GM12801 (cell line): Measurements from ENCODE around the gene SEMA4D.

Experiments used
- TF ChIP-seq, protein P1 (sequence below): IDR thresholded peaks from one replicate; pipeline ENCODE4 v1.5.1; 2011; ENCODE audit warnings: control low read depth; ENCODE audit not compliant: insufficient read length; ENCODE audit errors: extremely low read depth

The SEMA4D gene

DNA sequence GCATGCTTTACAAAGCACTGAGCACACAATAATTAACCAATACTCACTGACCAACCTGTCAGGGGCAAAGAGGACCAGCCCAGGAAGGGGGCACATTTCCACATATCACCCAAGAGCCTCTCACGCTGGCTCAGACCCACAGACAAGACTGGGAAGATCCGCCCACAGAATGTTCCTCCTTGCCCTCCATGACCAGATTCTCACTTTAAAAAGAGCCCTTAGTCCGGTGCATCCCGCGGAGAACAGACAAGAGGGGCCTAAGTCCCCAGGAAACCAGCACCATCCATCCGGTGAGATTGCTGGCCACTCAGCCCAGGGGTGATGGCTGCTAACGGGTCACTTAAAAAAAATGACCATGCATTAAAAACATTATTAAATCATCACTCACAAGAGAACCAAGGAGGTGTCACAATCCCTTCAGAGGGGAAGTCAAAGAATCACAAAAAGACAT, 32.9 kb downstream of the SEMA4D start:
- TF ChIP-seq, protein P1, sequence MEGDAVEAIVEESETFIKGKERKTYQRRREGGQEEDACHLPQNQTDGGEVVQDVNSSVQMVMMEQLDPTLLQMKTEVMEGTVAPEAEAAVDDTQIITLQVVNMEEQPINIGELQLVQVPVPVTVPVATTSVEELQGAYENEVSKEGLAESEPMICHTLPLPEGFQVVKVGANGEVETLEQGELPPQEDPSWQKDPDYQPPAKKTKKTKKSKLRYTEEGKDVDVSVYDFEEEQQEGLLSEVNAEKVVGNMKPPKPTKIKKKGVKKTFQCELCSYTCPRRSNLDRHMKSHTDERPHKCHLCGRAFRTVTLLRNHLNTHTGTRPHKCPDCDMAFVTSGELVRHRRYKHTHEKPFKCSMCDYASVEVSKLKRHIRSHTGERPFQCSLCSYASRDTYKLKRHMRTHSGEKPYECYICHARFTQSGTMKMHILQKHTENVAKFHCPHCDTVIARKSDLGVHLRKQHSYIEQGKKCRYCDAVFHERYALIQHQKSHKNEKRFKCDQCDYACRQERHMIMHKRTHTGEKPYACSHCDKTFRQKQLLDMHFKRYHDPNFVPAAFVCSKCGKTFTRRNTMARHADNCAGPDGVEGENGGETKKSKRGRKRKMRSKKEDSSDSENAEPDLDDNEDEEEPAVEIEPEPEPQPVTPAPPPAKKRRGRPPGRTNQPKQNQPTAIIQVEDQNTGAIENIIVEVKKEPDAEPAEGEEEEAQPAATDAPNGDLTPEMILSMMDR = no peak

DNA sequence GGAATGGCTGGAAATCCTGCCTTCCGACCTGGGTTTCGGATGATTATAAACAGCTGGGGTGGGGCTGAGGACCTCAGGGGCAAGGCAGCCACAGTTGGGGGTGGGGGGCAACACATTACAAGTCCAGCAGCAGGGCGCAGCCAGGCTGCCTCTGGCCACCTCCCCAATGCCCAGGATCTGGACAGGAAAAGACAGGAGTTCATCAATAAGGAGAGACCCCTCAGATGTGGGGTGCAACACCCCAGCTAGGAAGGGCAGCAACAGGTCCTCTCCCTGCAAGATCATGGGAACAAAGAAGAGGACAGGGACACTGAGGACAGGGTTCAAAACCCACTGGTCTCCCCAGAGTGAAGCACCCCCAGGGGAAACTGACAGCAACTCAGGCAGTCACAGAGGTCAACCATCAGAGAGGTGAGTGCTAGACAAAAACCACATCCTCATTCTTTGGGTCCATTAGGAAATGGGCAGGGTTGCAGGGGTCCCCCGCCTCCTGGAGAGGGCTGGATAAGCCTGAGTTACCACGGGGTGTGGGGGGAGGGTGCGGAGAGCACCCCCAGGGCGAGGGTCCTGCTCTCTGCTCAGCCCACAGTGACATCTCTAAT, 33.5 kb downstream of the SEMA4D start:
- TF ChIP-seq, protein P1 = no peak

DNA sequence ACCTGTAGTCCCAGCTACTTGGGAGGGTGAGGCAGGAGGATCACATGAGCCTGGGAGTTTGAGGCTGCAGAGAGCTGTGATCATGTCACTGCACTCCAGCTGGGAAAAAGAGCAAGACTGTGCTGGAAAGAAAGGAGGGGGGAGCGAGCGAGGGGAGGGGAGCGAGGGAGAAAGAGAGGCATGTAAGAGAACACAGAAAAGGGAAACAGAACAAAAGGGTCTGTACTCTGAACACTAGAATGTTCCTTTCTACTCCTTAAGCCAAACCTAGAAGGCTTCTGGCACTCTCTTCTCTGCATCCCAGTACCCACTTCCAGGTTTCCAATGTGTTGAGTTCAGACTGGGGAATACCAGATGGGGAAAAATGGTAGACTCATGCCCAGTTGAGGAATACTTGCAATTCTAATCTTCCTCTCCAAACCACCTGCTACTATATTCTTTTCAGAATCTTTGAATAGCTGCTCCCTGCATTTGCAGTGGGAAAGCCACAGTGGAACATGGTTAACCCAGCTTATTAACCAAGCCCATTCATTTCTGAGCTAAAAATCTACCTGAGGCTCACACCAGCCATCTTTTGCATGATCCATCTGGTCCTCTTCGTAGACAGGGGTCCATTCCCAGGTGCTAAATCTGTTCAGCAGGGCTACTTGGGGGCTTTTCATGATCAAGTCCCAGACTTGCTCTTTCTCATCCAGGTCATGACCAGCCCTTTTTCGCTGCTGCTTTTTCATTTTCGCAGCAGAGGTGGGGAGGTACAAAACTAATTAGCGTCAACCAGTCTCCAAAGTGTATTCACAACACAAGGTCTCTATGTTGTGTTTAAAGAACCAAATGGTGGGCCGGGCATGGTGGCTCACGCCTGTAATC, 34.9 kb downstream of the SEMA4D start:
- TF ChIP-seq, protein P1 = no peak

DNA sequence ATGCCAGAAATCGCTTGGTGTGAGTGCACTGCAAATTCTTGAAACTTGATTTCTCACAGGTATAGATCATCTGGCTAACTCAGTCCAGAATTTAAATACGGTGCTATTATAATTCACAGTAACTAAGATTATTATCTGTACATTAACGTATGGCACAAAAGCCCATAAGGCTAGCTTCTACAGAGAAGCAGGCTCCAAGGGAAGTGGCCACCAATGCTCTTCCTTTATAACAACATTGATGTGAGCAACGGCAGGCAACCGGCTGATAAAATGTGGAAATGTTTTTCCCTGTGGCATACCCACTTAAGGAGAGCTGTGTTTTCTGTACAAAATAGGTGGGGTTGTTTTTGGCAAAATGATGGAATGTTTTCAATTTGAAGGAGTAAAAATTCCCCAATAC, 35.7 kb downstream of the SEMA4D start:
- TF ChIP-seq, protein P1 = no peak

DNA sequence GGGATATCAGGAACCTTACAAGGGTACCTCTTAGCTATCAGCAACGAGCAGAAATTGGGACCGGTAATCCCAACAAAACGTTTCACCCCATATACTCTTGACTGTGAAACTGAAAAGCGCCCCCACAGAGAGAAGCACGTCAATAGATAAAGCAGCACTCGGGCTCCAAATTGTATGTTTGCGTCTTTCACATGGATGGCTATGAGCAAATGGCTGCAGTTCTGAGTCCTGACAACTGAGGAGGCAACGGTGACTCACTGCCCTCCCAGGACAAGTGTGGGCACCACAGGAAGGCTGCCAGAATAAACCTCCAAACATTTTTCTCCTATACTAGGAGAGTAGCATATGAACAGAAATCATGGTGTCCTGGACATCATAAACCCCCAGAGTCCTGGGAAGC, 36.6 kb downstream of the SEMA4D start:
- TF ChIP-seq, protein P1 = no peak

DNA sequence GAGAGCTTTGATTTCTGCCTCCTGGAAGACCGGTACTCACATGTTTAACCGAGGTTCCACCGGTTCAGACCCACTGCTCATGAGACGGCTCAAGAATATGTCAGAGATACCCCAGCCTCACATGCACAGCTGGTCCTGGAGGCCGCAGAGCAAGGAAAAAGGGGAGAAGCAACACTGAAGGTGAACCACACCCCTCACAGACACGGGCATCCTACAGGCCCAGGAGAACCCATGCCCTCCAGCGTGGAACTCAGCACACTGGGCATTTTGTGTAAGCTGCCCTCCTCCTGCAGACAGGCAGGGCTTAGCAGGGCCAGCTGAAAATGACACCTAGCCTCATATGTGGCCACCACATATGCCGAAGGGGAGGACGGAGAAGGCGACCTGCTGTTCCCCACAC, 37.4 kb downstream of the SEMA4D start:
- TF ChIP-seq, protein P1 = no peak

DNA sequence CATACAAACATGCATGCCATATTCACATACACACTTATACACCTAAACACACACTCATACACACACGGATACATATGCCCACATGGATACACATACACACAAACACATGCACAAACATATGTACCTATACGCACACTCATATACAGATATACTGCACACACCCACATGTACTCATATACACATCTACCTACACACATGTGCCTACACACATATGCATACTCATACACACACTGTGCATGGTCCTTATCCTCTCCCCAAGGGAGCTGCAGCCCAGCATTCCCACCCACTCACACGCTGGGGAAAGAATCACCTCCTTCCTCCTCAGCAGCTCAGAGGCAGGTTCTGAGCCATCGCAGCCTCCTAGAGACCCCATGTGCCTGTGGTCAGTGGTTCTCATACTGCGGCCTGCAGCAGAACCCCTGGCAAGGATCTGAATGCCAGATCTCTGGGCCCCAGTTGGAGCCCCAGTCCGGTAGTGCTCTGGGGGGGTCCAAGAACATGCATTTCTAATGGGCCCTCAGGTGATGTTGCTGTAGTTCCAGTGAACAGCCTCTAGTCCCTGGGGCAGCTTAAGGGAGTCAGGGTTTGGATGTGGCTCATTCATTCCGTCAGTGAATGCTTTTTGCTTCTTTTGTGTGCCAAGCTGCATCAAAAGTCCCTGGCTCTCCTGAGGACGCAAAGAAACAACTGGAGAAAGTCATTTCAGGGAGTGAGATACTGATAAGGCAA, 39.0 kb downstream of the SEMA4D start:
- TF ChIP-seq, protein P1 = no peak
